GDM1 (cell line): Measurements from ENCODE around the gene UBALD2.
A peak's percentile ranks its signal among the peaks of the same experiment; 100 is the strongest.
"Not testable (repeated sequence)": the region's sequence is repeated elsewhere in the genome, so short reads cannot be mapped to it uniquely, and the experiment has no call there.

ENCODE experiments used
- DNase-seq: peaks from one replicate; lab custom pipeline; 2025; lab: John Stamatoyannopoulos, UW

The UBALD2 gene

DNA sequence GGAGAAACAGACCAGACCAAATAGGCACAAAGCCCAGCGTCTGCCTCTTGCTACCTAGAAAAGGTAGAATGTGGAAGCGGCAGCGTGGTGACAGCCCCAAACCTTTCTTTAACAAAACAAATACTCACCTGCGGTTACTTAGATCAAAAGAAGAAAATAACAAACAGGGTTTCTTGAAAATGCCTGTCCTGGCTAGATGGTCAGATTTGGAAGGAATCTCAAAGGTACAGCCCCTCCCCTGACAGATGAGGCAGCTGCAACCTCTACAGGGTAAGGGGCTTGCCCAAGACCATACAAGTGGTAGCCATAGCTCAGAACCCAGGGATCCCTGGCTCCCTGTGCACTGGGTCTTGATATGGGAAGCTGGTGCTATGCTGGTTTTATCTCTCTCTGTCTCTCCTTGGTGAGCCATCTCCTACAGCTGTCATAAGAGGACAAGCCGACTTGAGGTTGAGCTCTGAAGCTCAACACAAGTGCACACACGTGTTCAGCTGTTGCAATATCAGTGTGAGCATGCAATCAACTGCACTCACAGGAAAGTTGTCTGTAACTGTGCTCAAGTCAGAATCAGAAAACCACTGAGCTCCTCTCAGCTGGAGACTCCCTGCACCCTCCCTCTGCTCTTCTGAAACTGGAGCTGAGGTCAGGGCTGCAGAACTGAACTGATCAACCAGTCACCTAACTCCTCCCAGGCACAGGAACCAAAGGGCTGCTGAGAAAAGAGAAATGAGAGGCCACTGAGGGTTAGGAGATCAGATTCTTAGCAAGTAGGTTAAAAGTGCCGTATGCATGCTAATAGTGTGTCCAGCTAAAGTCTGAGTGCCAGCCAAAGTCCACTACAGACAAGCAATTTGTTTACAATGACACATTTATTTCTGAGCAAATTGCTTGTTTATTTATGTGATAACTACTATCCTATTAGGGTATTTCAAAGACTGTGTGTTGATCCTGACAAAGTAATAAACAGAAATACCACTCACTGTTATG, 18.8 kb upstream of the UBALD2 start:
- peak; percentile 24 for DNase-seq

- no peak for DNase-seq
These were observed 17.8 kb upstream of the UBALD2 start for GRCh38 chr17:76247304-76247703.

DNA sequence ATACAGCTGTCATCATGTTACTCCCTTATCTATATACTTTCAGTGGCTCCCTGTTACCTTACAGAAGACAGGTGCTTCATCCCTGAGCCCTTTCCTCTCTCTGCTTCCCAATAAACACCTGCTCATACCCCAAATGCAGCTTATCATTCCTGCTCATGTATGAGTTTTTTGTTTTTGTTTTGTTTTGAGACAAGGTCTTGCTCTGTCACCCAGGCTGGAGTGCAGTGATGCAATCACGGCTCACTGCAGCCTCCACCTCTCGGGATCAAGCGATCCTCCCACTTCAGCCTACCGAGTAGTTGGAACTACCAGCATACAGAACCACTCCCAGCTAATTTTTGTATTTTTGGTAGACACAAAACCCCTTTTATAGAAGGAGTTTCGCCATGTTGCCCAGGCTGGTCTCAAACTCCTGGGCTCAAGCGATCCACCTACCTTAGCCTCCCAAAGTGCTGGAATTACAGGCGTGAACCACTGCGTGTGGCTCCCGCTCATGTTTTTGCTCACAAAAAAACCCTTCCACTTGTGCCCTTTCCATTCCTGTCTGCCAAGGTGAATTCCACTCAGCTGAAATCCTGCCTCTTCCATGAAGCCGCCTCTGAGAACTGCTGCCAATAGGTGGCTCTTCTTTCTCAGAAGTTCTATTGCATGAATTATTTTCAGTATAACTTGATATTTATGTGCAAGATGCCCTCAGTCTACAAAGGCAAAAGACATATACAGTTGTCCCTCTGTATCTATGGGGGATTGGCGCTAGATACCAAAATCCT, 16.9 kb upstream of the UBALD2 start:
- DNase-seq, result no peak

- no peak for DNase-seq
These were observed 15.0 kb upstream of the UBALD2 start for GRCh38 chr17:76250141-76250540.

DNA sequence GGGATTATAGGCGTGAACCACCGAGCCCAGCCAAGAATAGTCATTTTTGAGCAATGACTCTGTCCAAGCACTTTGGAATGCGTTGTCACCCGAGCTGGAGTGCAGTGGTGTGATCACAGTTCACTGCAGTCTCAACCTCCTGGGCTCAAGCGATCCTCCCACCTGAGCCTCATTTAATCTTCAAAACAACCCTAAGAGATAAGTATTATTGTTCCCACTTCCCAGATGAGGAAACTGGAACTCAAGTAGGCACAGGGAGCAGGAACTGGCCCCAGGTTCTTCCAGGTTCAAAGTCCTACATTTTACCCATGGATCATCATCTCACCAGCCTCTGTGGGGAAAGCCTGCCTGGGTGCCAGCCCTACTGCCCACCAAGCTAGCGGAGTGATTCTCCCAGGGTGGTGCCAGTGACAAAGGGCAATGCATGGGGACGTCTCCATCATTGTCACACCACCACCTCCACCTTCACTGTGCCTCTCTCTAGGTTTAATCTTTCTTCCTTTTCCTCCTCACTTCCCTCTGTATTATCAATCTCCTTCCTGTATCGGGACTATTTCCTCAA, 13.6 kb upstream of the UBALD2 start:
- DNase-seq, result no peak

GRCh38 chr17:76252040-76252954, 12.9 kb upstream of the UBALD2 start:
- DNase-seq, result peak; percentile 21

DNA sequence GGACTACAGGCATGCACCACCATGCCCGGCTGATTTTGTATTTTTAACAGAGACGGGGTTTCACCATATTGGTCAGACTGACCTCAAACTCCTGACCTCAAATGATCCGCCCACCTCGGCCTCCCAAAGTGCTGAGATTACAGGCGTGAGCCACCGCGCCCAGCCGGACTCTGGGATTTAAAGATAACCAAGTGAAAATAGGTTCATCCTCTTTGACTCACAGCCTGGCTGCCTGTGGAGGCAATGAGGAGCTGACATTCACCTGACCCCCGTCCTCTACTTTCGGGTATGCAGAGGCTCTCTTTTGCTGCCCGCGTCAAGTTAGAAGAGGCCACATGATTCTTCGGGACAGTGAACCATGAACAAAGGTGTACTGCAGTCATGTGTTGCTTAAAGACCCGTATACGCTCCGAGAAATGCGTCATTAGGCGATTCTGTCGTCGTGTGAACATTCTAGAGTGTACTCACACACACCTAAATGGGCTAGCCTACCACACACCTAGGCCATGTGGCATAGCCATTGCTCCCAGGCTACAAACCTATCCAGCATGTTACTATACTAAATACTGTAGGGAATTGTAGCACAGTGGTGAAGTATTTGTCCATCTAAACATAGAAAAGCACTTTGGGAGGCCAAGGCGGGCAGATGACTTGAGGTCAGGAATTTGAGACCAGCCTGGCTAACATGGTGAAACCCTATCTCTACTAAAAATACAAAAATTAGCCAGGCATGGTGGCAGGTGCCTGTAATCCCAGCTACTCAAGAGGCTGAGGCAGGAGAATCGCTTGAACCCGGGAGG, 12.0 kb upstream of the UBALD2 start:
- not testable (repeated sequence) for DNase-seq

DNA sequence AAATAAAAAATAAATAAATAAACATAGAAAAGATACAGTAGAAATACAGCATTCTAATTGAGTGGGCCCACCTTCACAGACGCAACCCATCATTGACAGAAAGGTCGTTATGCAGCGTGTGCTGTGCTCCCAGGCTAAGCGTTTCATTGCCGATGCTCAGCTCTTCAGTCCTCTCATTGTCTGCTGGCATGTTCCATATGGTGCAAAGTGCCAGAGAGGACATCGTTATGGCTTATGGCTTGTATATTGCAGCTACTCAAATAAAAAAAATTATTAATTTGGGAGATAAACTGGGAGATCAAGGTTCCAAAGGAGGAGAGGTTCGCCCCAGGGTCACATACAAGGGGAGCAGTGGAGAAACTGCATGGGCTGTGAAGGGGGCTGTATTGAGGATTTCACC, 11.3 kb upstream of the UBALD2 start:
- no peak for DNase-seq

DNA sequence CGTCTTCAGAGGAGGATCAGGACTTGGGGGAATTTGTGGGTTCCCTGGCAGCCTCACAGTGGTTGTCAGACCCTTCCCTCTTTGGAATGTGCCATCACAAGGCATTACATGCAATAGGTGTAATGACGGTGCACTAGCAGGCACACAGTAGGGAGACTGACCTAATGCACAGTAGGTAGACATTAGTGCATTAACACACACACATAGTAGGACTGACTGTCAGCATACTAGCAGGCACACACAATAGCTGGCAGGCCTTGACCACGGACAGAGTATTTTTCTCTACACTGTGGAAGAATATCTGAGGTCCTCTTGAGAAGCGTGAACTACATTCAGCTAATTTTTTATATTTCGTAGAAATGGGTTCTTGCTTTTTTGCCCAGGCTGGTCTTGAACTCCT, 10.9 kb upstream of the UBALD2 start:
- DNase-seq, result no peak

DNA sequence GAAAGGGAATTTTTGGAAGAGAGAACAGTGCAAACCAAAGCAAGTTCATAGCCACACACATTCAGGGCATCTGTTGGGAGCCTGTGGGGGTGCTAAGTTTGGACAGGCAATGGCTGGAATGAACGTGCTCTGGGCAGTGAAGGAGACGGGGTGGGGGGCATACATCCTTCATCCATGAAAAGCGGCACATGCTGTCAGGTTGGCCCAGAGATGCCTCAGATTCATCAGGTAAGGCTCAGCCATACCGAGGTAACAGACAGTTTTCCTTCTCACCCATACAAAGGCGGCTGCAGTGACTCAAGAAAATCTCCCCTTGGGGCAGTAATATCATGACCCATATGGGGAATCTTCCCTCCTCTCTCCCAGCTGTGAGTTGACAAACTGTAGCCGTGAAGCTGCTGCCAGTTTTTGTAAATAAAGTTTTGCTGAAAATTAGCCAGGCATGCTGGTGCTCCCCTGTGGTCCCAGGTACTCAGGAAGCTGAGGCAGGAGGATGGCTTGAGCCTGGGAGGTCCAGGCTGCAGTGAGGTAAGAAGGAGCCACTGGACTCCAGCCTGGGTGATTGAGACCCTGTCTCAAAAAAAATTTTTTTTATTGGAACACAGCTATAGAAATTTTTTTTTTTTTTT, 9.2 kb upstream of the UBALD2 start:
- DNase-seq, result no peak

- not testable (repeated sequence) for DNase-seq
These were observed 8.6 kb upstream of the UBALD2 start for GRCh38 chr17:76256430-76257050.

DNA sequence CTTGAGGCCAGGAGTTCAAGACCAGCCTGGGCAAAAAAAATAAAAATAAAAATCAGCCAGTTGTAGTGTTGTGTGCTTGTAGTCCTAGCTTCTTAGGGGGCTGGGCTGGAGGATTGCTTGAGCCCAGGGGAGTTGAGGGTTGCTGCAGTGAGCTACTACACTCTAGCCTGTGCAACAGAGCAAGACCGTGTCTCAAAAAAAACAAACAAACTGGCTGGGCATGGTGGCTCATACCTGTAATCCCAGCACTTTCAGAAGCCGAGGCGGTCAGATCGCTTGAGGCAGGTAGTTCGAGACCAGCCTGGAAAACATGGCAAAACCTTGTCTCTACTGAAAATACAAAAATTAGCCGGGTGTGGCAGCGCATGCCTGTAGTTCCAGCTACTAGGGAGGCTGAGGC, 4.9 kb upstream of the UBALD2 start:
- no peak for DNase-seq

GRCh38 chr17:76260669-76261068, 4.5 kb upstream of the UBALD2 start:
- no peak for DNase-seq

GRCh38 chr17:76261421-76262215, 3.5 kb upstream of the UBALD2 start:
- DNase-seq, result no peak

GRCh38 chr17:76262732-76263344, 2.3 kb upstream of the UBALD2 start:
- DNase-seq, result peak; percentile 65

DNA sequence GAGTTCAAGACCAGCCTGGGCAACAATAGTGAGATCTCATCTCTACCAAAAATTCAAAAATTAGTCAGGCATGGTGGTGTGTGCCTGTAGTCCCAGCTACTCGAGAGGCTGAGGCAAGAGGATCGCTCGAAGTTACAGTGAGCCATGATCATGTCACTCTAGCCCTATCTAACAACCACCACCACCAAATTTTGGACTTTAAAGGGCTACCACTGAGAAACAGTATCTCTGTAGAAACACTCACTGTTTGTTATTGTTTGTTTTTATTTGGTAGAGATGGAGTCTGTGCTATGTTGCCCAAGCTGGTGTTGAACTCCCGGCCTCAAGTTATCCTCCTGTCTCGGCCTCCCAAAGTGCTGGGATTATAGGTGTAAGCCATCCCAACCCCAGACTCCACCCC, 1.3 kb upstream of the UBALD2 start:
- DNase-seq, result no peak

GRCh38 chr17:76264425-76264754, 758 bp upstream of the UBALD2 start:
- no peak for DNase-seq

DNA sequence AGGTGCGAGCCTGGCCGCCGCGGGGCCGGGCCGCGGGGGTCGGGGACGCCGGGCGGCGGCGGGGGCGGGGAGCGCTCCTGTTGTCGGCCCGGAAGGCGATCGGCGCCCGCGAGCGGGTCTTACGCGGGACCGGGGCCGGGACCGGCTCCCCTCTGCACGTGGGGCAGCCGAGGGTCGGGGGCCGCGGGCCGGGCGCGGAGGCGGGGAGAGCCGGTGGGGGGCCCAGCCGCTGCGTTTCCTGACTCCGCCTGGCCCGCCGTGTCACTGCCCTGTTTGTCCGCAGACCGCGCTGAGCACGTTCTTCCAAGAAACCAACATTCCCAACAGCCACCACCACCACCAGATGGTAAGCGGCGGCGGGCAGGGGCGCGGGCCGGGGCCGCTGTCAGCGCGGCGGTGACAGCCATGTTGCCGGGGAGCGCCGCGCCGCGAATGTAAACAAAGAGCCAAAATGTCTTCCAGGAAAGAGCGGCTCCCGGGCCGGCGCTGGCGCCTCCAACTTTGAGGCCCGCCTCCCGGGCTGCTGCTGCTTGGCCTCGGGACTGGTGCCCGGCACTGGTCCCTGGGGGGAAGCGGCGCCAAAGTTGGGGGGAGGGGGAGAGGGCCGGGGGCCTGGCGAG, 586 bp downstream of the UBALD2 start:
- DNase-seq, result no peak
